DMS114 treated with DMSO at 0.1 percent for 48 hours (cell line): ENCODE measurements around the gene GLCE.

Experiments used
- DNase-seq: peaks from one replicate; lab custom pipeline; 2025; ENCODE audit not compliant: unreplicated experiment; lab: John Stamatoyannopoulos, UW

The GLCE gene

DNA sequence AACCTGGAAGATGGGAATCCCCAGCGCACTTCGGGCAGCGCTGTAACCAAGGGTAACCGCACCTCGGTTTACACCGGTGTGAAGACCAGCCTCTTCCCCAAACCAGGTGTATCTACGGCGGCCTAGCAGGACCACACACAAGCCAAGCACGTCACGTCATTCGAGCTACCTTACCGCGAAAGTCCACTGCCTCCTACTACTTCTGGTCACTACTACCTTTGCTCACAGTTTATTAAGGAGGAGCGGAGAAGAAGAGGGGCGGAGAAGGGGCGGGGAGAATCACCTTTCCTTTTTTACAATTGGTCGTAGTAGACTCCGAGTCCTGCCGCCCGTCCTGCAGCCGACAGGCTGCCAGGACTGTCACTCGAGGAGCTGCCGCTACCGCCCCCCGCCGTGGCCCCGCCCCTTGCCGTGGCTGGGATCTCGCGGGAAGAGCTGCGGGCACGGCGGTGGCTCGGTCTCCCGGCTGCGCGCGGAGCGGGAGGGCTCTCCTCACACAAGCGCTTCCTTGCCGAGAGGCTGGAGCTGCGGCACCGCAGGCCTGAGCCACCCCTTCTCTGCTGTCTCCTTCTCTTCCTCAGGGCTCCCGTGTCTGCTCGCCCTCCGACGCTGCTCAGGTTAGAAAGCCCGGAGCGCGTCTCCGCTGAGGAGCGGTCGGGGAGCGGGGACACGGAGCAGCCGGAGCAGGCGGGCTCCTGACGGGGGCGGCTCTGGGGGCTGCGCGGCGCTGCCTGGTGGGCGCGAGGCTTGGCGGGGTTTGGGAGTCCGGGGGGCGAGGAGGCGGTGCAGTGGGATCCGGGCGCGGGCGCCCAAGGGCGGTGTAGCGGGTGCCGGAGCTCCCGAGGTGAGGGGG is at the start of gene GLCE:
TSS of gene GLCE (plus strand) at position 495 of the 853 bp plus-strand sequence. CDS start 95,172 bp downstream, outside the sequence.
- DNase-seq: peak; percentile 96

DNA sequence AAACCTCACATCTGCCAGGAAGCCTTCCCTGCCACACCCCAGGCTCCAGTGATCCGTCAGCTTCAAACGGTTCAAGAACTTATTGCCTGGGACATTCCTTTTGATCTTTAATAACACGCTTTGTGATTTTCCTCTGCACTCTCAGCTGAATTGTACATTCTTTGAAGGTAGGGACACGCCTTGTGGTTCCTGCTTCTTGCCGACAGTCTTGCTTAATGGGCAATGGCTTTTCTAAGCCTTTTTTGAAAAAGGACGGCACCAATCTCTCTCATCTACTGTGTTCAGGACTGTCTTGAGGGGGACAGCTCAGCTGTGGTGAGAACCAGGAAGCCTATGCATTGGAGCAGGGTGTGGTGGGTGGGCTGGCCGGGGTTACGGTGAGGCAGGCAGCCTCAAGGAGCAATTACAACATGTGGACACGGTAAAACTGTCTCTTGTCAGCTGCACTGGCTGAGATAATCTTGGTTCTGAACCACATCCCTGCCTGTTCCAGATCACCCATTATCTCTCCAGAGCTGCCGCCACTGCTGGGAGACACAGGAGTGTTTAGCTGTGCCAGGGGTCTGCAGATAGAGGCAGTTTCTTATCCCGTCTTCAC is 46.0 kb upstream of the GLCE start:
- no peak for DNase-seq

DNA sequence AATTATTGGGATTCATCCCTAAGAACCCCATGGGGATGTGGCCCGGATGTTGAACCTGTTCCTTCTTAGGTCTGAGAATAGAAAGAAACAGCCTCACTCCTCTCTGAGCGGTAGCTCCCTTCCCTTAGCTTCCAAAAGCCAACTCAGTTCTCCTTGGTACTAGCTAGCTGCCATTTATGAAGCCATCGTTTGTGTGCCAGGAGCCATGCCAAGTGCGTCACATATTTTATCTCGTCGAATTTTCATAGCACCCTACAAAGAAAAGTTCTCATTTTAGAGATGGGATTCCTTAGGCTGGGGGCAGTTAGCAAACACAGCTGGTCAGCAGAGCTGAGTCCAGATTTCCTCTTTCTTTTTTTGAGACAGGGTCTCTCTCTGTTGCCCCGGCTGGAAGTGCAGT is 45.4 kb upstream of the GLCE start:
- no peak for DNase-seq

DNA sequence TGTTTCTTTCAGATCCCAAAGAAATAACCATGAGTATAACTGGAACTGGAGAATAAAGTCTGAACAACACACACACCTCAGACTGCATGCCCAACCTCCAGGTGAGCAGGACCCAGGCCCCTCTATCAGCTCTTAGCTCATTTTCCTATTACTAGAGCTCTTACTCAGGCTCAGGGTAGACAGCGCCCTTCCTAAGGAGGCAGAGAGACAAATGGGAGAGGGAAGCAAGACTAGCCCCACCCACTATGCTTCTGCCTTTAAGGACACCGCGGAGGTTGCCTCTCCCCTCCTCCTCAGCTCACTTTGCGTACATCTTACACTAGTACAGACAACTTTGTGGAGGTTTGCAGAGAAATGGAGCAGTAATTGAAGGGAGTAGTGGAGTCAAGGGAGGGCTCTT is 44.0 kb upstream of the GLCE start:
- no peak for DNase-seq

DNA sequence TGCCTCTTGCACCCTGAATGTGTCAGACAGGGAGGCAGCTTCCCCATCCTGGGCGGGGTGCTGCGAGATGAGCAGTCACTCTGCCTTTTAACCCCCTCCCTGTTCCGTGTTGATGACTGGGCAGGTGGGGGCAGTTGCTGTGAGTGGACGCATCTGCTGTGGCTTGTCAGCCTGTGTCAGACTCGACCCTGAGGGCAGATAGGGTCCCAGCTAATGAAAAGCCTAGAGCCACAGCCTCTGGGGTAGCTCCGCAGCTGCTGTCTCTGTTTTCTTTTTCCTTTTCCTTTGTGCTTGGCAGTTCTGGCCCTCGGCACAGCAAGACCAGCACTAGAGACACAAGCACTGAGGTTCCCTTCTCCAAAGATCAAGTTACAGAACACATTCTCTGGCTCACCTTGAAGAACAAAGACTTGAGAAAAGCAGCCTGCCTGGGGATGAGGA is 43.0 kb upstream of the GLCE start:
- DNase-seq: no peak

DNA sequence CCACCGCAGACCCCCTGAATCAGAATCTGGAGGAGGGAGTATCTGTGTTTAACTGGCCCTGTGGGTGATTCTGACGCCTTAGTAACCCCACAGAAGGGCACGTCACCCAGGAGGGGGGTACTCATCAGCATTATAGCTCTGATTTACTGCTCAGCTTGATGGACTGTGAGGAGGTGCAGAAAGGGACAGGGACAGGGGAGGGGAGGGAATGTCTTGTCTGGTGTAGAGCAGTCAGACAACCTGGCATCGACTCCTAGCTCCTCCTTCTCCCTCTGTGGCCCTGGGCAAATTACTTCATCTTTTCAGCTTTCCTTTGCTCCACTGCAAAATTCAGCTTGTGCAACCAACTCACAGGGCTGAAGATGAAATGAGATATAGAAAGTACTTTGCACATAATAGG is 42.3 kb upstream of the GLCE start:
- DNase-seq: no peak

DNA sequence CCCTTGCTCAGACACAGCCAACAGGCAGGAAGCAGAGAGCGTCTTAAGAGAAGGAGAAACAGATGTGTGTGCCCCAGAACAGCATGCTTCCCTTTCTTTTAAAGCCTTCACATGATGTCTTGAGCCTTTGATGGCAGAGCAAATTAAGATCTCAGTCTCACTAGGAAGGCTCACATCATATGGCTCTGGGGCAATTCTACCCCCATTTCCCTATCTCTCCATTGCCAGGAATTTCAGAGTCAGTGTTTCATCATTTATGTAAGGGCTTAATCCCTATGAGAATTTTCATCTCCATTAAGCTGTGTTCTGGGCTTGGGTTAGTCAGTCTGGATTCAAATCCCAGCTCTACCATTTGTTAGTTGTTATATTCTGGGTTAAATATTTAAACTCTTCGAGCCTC is 41.4 kb upstream of the GLCE start:
- DNase-seq: no peak

DNA sequence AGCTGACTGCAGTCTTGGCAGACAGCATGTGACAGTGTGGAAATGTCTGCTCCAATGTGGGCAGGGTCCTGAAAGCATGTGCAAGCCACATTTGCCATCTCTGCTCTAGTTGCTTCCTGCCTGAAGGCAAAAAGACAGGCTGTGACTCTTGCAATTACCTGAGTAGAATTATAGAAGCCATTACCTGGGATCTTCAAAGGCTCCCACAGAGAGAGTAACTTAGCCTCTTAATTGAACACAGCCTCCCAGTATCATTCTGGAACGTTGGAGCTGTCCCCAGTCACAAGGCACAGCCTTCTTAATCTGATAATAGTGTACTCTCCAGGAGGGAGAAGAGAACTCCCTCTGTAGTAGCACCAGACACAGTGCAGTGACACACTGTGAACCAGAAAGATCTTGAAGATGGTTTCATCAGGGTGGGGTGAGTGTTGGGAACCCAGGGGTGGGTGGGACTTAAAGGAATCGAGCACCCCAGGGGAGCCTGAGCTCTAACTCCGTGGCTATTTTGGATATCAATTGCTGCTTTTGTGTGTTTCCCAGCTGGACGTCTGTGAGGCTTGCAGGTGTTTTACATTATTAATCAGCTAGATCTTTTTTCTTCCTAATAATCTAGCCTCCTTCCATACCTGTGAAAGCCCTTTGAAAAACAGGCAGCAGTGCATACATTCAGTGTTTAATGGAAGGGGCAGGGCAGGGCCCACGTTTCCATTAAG is 40.6 kb upstream of the GLCE start:
- DNase-seq: no peak

DNA sequence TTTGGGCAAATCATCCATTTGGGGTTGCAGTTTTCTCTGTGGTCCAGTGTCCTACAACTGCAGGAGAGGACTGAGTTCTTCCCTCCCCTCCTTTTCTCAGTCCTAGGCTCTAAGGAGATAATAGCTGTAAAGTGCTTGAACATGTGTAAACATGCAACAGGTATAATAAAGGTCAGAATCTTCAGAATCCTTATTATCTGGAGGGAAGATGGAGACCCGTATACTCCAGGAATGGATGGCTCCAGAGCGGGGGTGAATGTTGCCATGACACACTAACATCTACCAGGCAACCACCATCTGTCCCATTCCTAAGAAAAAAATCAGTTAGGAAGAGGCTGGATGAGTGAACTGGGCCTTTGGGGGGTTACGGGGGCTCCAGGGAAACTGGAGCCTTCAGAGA is 39.7 kb upstream of the GLCE start:
- no peak for DNase-seq

DNA sequence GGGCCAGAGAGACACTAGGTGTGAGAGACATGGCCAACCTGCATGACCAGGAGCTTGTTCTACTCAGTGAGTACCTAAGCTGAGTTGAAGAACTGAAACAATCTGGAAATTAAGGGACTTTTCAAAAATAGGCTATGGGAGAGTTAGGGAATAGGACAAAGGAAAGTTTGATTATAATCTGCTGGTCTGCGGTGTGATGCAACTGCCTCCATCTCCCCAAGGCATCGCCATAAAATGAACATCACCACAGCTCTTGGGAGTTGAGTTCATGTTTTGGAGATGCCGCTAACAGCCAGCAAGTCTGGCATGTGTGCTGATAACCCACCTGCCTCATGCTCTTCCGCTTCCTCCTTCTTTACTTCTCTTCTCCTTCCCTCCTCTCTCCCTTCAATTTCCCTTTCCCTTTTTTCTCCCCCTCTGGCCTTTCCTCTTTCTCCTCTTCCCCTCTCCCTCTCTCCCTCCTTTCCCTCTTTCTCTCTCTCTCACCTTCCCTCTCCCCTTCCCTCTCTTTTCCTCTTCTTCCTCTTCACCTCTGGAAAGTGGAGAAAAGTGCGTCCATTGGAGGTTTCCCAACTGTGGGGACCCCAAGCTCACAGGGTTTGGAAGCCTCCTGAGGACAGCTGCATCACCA is 39.1 kb upstream of the GLCE start:
- DNase-seq: no peak

DNA sequence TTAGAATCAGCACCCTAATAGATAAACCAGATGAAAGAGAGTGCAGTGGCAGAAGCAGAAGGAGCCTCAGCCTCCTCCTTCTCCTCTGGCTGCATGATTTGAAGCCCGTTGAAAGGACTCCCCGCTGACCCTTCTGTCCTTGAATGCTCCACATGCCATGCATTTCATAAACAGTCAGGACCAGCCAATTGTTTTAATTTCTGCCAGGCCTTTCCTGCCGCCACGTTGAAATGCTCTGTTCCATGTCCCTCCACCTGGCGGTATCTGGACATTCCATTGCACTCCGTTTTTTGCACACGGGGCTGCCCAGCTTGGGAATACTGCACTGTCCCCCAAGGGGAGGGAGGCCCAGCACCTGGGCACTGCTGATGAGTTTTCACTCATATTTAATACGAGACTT is 35.2 kb upstream of the GLCE start:
- DNase-seq: no peak

DNA sequence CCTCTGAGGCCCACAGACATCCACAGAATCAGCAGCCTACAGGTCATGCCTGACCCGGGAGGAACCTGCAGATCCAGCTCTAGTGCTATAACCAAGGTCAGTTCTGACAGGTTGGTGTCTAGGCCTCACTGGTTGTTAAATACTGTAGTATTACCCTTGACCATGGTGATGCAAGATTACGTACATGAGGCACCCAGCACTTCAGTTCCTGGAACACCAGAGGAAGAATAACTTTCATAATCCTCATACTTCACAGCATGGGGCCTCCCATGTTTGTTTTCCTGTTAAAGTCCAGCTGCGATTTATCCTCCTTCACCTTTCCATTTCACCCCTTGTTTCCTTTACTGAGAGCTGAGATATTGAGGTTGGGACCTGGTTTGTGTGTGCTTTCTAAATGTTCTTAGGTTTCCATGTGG is 34.4 kb upstream of the GLCE start:
- no peak for DNase-seq

DNA sequence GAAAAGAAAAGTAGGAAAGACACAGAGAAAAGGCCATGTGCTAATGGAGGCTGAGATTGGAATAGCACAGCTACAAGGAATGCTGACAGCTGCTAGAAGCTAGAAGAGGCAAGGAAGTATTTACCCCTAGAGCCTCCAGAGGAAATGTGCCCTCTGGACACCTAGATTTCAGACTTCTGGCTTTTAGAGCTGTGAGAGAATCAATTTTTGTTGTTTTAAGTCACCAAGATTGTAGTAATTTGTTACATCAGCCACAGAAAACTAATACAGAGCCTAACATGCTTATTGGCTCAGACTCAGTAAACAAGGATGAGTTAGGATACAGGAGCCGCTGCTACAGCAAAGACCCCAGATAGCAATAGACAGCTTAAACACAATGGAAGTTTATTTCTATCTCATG is 33.1 kb upstream of the GLCE start:
- no peak for DNase-seq

DNA sequence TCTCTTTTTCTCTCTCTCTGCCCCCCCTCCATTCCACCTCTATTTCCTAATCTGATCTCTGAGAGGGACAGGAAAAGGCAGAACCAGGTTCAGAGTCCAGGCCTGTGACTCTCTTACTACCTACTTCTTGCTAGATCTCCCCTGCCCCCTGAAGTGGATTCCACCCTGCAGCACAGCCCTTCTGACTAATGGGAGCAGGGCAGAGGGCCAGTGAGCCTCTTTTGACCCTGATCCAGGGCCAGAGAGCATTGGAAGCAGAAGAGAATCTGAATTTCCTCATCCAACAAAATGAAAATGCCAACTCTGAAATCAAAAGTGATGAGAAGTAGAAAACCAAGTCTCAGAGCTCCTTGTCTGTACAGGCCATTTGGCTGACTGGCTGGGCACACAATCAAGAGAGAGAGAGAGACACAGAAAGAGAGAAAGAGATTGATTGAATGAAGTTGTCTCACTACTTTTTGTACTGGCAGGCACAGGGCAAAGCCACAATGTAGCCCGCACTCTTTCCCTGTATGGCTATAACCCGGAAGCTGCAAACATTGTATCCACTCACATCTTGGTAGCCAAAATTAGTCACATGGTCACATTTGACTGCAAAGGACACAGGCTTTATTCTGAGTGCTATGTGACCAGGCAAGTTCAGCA is 31.6 kb upstream of the GLCE start:
- DNase-seq: no peak

DNA sequence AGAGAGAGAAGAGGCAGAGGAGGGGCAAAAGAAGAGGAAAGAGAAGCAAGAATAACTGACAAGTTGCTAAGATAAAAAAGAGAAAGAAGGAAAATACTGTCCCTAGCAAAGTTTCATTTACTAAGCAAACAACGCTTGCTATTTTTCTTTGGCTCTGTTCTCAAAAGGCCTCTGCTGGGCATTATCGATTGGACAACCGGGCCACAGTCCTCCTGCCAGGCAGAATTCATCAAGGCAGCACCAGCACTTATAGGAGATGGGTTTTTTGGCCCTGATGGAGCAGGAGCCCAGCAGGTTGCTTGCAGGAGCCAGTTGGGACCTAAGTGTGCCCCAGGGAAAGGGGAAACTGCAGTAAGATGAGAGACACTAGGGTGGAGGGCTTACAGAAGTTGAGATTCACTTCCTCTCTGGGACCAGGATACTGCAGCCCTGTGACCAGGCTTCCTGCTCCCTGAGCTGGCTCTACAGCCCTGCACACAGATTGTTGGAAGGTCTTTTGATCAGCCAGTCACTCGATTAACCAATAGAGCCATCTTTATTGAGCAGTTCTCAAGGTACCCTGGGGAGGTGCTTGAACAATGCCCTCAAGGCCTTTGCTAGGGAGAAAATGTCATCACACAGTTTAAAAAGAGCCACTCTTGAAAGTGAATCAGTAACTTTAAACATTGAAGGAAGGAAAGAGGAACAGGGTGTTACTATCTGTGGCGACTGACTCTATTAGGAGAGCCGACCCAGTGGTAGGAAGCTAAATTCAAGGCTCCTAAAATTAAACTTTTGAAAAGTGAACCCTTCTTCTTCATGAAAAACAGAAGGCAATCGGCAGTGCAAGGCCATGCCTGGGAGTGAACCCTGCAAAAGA is 28.8 kb upstream of the GLCE start:
- DNase-seq: no peak

DNA sequence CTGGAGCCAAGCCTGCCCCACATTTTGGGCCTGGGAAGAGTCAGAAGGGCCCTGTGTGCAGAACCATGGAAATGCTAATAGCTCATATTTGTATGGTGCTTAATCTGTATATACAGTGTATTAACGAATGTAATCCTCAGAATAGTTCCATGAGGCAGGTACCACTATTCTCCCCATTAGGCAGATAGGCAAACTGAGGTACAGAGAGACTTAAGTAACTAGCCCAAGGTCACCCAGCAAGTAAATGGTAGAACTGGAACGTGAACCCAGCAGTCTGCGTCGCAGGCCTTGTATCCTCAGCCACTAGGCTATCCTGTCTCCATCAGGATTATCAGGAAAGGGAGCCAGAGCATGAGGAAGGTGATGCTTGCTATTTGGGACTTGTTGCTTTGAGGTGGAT is 28.0 kb upstream of the GLCE start:
- DNase-seq: no peak

DNA sequence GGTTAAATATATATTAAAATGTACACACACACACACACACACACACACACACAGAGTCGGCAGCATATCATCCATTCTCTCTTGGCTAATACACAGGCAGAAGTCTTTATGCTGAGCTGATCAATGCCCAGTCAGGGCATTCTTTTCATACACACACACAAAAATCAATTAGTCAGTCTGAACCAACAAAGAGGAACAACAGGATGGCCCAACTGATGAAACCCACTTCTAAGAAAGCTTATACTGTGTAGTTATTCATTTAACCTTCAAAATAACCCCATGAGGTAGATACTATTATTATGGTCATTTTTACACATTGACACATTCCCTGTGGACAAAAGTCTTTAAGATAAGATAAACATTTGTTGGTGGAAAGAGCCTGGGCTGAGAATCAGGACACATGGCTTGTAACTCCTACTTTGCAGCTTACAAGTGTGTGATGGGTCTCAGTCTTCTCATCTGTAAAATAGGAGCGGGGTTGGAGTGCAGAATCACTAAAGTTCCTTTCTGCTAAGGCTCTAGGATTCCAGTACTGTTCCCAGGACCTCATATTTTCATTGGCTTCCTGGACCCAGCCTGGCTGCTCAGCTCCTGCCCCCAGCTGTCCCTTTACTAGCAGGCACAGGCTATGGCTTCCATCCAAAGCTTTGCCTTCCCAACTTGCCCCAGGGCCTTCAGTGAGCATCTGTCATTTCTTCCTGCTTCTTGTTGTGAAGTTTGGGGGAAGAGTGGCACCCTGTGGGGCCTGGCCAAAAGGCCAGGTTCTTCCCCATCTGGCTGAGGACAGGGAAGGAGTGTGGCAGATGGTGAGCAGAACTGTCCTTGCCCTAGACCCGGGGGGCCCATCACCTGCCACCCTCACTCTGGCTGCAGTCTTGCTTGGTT is 27.2 kb upstream of the GLCE start:
- DNase-seq: no peak

DNA sequence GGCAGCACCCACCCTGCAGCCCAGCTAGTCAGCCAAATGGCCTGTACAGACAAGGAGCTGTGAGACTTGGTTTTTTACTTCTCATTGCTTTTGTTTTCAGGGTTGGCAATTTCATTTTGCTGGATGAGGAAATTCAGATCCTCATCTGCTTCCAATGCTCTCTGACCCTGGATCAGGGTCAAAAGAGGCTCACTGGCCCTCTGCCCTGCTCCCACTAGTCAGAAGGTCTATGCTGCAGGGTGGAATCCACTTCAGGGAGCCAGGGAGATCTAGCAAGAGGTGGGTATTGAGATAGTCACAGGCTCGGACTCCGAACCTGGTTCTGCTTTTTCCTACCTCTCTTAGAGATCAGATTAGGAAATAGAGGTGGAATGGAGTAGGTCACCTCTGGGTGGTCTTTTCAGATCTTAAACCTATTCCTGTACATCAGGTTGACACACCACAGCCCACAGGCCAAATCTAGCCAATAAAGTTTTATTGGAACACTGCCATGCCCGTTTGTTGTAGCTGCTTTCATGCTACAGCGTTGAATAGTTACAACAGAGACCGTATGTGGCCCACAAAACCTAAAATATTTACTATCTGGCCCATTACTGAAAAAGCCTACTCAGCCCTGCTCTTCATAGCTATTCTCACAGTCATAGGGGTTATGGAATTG is 26.4 kb upstream of the GLCE start:
- DNase-seq: no peak

DNA sequence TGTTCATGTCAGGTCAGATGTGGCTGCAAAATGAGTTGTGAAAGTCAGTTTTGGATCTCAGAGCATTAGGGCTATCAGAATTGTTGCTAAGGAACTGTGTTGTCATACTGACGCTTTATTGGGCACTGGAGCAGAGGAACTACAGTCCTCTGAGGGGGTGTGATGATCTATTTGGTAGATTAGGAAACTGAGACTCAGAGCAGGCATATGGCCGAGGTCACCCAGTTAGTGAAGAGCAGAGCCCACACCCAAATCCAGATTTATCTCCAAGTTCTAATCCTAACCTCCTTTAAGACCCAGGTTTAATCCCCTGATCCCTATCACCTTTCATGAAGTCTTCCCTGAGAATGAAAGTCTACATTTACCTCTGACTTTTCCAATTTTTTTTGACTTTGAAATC is 25.6 kb upstream of the GLCE start:
- DNase-seq: no peak
